HFF-Myc (cell line): ENCODE results near the gene SH3BP1.
A peak's percentile ranks its signal among the peaks of the same experiment; 100 is the strongest.
"Not testable (repeated sequence)": the region's sequence is repeated elsewhere in the genome, so short reads cannot be mapped to it uniquely, and the experiment has no call there.

Experiments used
- DNase-seq: peaks from one replicate; pipeline ENCODE4 v3.0.0-alpha.2; 2011; ENCODE audit warnings: low read depth; ENCODE audit errors: extremely low read depth
- H3K4me3 ChIP-seq: replicated peaks from 2 replicates; pipeline ENCODE4 v1.5.1; 2011; ENCODE audit warnings: low read depth, mild to moderate bottlenecking, control low read depth, low read length
- CTCF ChIP-seq: IDR thresholded peaks from 2 replicates; pipeline ENCODE4 v1.5.1; 2012; ENCODE audit warnings: mild to moderate bottlenecking, low read depth, low read length, control low read depth; ENCODE audit errors: missing control alignments

The SH3BP1 gene

GRCh38 chr22:37650463-37651136 lies 11.1 kb downstream of the SH3BP1 start:
- no peak for DNase-seq
- no peak for TF ChIP-seq CTCF
- H3K4me3 ChIP-seq, result no peak overlapping the region

GRCh38 chr22:37654563-37655251 lies 15.2 kb downstream of the SH3BP1 start:
- DNase-seq, result no peak
- no peak overlapping the region for H3K4me3 ChIP-seq
- no peak for TF ChIP-seq CTCF

- DNase-seq, result no peak
- H3K4me3 ChIP-seq, result no peak overlapping the region
- no peak for TF ChIP-seq CTCF
Observed at GRCh38 chr22:37655252-37655563, 15.7 kb downstream of the SH3BP1 start.

GRCh38 chr22:37656583-37656982 lies 17.1 kb downstream of the SH3BP1 start:
- not testable (repeated sequence) for H3K4me3 ChIP-seq, DNase-seq

GRCh38 chr22:37657590-37658132 lies 18.2 kb downstream of the SH3BP1 start:
- TF ChIP-seq CTCF, result no peak
- DNase-seq, result no peak
- peak overlapping the region; percentile 68 for H3K4me3 ChIP-seq

- no peak for TF ChIP-seq CTCF
- peak within 1 kb of the TSS; percentile 68 for H3K4me3 ChIP-seq
Observed at GRCh38 chr22:37658133-37659065, 18.9 kb downstream of the SH3BP1 start, which contains the start of gene PDXP. PDXP (plus strand) TSS chr22:37658723; CDS start chr22:37658783, 60 bp downstream.

More at GRCh38 chr22:37658133-37659065, 18.9 kb downstream of the SH3BP1 start, which contains the start of gene PDXP:
- peak; percentile 100 for DNase-seq
